H1 (cell line): ENCODE results near the gene GPC6. TPM values are rescaled to one million over a fixed set of nuclear protein-coding genes. Genes with fewer than 3 reads are reported as not detected.

Experiments
- CTCF ChIA-PET: fragments of 300-600 bp; sonication (Branson Sonifier 250); formaldehyde crosslinking; loops from one replicate; lab custom pipeline; 2021; ENCODE audit not compliant: partially characterized antibody; lab: Charles Lee
- POLR2A ChIA-PET: fragments of 300-600 bp; sonication (Branson Sonifier 250); formaldehyde crosslinking; loops from one replicate; lab custom pipeline; 2021; ENCODE audit warnings: inconsistent platforms; ENCODE audit not compliant: partially characterized antibody; lab: Charles Lee
- DNase-seq, 2 experiments: peaks; one replicate each; pipeline versions ENCODE4 v3.0.0 to v3.0.0-alpha.2; 2010 to 2022; ENCODE audit warnings: low spot score in 2 of 2, low read depth in 1 of 2, mixed read lengths in 1 of 2
- FAIRE-seq: peaks from 2 replicates; lab custom pipeline; 2011; peaks lifted over from hg19 to GRCh38; lab: Jason Lieb, UNC
- H2AFZ ChIP-seq: 2 replicates; pipeline ENCODE4 v1.8.1; 2012; ENCODE audit warnings: low read length, inconsistent platforms
- H2AK5ac ChIP-seq: 2 replicates; pipeline ENCODE4 v1.6.1; 2013; ENCODE audit warnings: low read depth, low read length
- H2BK120ac ChIP-seq: replicated peaks from 2 replicates; pipeline ENCODE3; 2013; ENCODE audit warnings: low read depth, low read length, inconsistent platforms
- H2BK12ac ChIP-seq: 2 replicates; pipeline ENCODE4 v1.6.1; 2013; ENCODE audit warnings: low read depth, low read length
- H2BK15ac ChIP-seq: 2 replicates; pipeline ENCODE4 v1.6.1; 2013; ENCODE audit warnings: low read length
- H2BK20ac ChIP-seq: 2 replicates; pipeline ENCODE4 v1.6.1; 2013; ENCODE audit warnings: low read length
- H2BK5ac ChIP-seq: 2 replicates; pipeline ENCODE4 v1.6.1; 2013; ENCODE audit warnings: low read depth, low read length
- H3K14ac ChIP-seq: 2 replicates; pipeline ENCODE4 v1.6.1; 2013; ENCODE audit warnings: inconsistent platforms; ENCODE audit not compliant: insufficient read length
- H3K18ac ChIP-seq: 2 replicates; pipeline ENCODE4 v1.6.1; 2013; ENCODE audit warnings: low read length; ENCODE audit errors: extremely low read depth
- H3K23ac ChIP-seq: 2 replicates; pipeline ENCODE4 v1.6.1; 2013; ENCODE audit warnings: inconsistent platforms; ENCODE audit not compliant: insufficient read length
- H3K23me2 ChIP-seq: 2 replicates; pipeline ENCODE4 v1.6.1; 2013; ENCODE audit warnings: low read depth, low read length
- H3K27ac ChIP-seq: 2 replicates; pipeline ENCODE4 v1.6.1; 2011; ENCODE audit warnings: low read depth, low read length, inconsistent platforms
- H3K27me3 ChIP-seq, 4 experiments: replicated peaks in 1 of 4; 1 replicate in 1 of 4; 2 replicates in 3 of 4; pipeline versions ENCODE4 v1.6.1 to v1.8.1; 2011 to 2013; ENCODE audit warnings: low read length in 3 of 4, mild to moderate bottlenecking in 3 of 4, inconsistent platforms in 2 of 4, mixed read lengths in 2 of 4, moderate library complexity in 1 of 4; ENCODE audit not compliant: control insufficient read depth in 3 of 4, insufficient read depth in 3 of 4; ENCODE audit errors: extremely low read depth in 1 of 4
- H3K36me3 ChIP-seq, 4 experiments: 2 replicates each; pipeline versions ENCODE4 v1.6.1 to v1.8.1; 2011 to 2013; ENCODE audit warnings: mild to moderate bottlenecking in 4 of 4, low read length in 3 of 4, moderate library complexity in 2 of 4, control low read depth in 1 of 4, inconsistent platforms in 1 of 4; ENCODE audit not compliant: insufficient read depth in 4 of 4, control insufficient read depth in 2 of 4
- H3K4ac ChIP-seq: replicated peaks from 2 replicates; pipeline ENCODE3; 2013; ENCODE audit warnings: low read length, low read depth, mixed read lengths, inconsistent platforms; ENCODE audit not compliant: insufficient read length
- H3K4me1 ChIP-seq, 4 experiments: replicated peaks in 1 of 4; 1 replicate in 1 of 4; 2 replicates in 3 of 4; pipeline versions ENCODE4 v1.6.1 to v1.8.1; 2011 to 2013; ENCODE audit warnings: low read length in 3 of 4, inconsistent platforms in 2 of 4, mixed read lengths in 1 of 4; ENCODE audit not compliant: insufficient read depth in 4 of 4, control insufficient read depth in 3 of 4
- H3K4me2 ChIP-seq, 2 experiments: 2 replicates each; pipeline versions ENCODE4 v1.6.1 to v1.8.1; 2011 to 2013; ENCODE audit warnings: low read depth in 2 of 2, low read length in 2 of 2, control low read depth in 1 of 2, inconsistent platforms in 1 of 2, mild to moderate bottlenecking in 1 of 2; ENCODE audit not compliant: insufficient read depth in 1 of 2
- H3K4me3 ChIP-seq, 4 experiments: fragments of 200-600, 300-600 bp in 1 of 4; sonication (generic), shearing (Covaris generic), sonication (Bioruptor Twin) in 1 of 4; 2 replicates each; pipeline versions ENCODE4 v1.5.1 to v1.8.1; 2011 to 2016; ENCODE audit warnings: low read length in 4 of 4, low read depth in 3 of 4, control low read depth in 2 of 4, inconsistent platforms in 2 of 4, mild to moderate bottlenecking in 2 of 4, mixed read lengths in 1 of 4, moderate library complexity in 1 of 4; ENCODE audit not compliant: insufficient read depth in 2 of 4; ENCODE audit errors: extremely low read depth in 1 of 4
- H3K56ac ChIP-seq: replicated peaks from 2 replicates; pipeline ENCODE3; 2013; ENCODE audit warnings: low read depth, mild to moderate bottlenecking, mixed read lengths, low read length, inconsistent platforms; ENCODE audit not compliant: insufficient read length
- H3K79me1 ChIP-seq: 2 replicates; pipeline ENCODE4 v1.6.1; 2013; ENCODE audit warnings: low read depth, low read length, control low read depth
- H3K79me2 ChIP-seq, 2 experiments: 2 replicates each; pipeline versions ENCODE4 v1.6.1 to v1.8.1; 2012 to 2013; ENCODE audit warnings: low read length in 2 of 2, mild to moderate bottlenecking in 2 of 2, inconsistent platforms in 1 of 2; ENCODE audit not compliant: insufficient read depth in 2 of 2, control insufficient read depth in 1 of 2
- H3K9ac ChIP-seq, 4 experiments: replicated peaks in 1 of 4; 1 replicate in 1 of 4; 2 replicates in 3 of 4; pipeline versions ENCODE4 v1.6.1 to v1.8.1; 2011 to 2013; ENCODE audit warnings: low read depth in 3 of 4, low read length in 3 of 4, control low read depth in 2 of 4, mild to moderate bottlenecking in 2 of 4, moderate library complexity in 2 of 4, inconsistent platforms in 1 of 4; ENCODE audit errors: extremely low read depth in 1 of 4
- H3K9me3 ChIP-seq, 2 experiments: 2 replicates each; pipeline versions ENCODE4 v1.6.1 to v1.8.1; 2012 to 2013; ENCODE audit warnings: mild to moderate bottlenecking in 2 of 2, moderate library complexity in 2 of 2, control low read depth in 1 of 2, inconsistent platforms in 1 of 2, low read depth in 1 of 2, low read length in 1 of 2, mixed read lengths in 1 of 2; ENCODE audit not compliant: insufficient read depth in 2 of 2
- H4K20me1 ChIP-seq, 2 experiments: replicated peaks in 1 of 2; 2 replicates each; pipeline versions ENCODE3 to v1.8.1; 2011 to 2013; ENCODE audit warnings: inconsistent platforms in 2 of 2, low read length in 2 of 2, mild to moderate bottlenecking in 1 of 2; ENCODE audit not compliant: insufficient read depth in 2 of 2, control insufficient read depth in 1 of 2
- H4K5ac ChIP-seq: 2 replicates; pipeline ENCODE4 v1.6.1; 2013; ENCODE audit warnings: low read length, low read depth, mixed read lengths, inconsistent platforms; ENCODE audit not compliant: insufficient read length
- H4K8ac ChIP-seq: 2 replicates; pipeline ENCODE4 v1.8.0; 2013; ENCODE audit warnings: mild to moderate bottlenecking, moderate library complexity, low read length, inconsistent platforms; ENCODE audit not compliant: insufficient read depth; ENCODE audit errors: extremely low read depth
- H4K91ac ChIP-seq: replicated peaks from 2 replicates; pipeline ENCODE3; 2013; ENCODE audit warnings: low read length, mixed read lengths, inconsistent platforms; ENCODE audit not compliant: insufficient read length
- ASH2L ChIP-seq: fragments of 200-600, 300-600 bp; sonication (generic); IDR thresholded peaks from one replicate; pipeline ENCODE4 v1.7.1; 2017; ENCODE audit warnings: low read length
- ATF2 ChIP-seq: IDR thresholded peaks from 2 replicates; pipeline ENCODE4 v1.6.1; 2012; ENCODE audit warnings: low read length, inconsistent platforms
- CHD1 ChIP-seq: IDR thresholded peaks from 2 replicates; pipeline ENCODE4 v1.6.1; 2012; ENCODE audit warnings: low read depth, low read length, improper control_type of control experiment
- CREB1 ChIP-seq: IDR thresholded peaks from 2 replicates; pipeline ENCODE4 v1.6.1; 2012; ENCODE audit warnings: inconsistent platforms
- EZH2 ChIP-seq: fragments of 200-600 bp; sonication (generic); IDR thresholded peaks from 2 replicates; pipeline ENCODE4 v1.7.1; 2012; ENCODE audit warnings: low read depth, mild to moderate bottlenecking, moderate library complexity, low read length, inconsistent platforms; ENCODE audit not compliant: severe bottlenecking
- GABPA ChIP-seq: IDR thresholded peaks from 2 replicates; pipeline ENCODE4 v1.6.1; 2011; ENCODE audit warnings: mild to moderate bottlenecking, low read length, moderate library complexity, borderline replicate concordance; ENCODE audit not compliant: insufficient read depth
- KDM4A ChIP-seq: IDR thresholded peaks from one replicate; pipeline ENCODE4 v1.7.1; 2012; ENCODE audit warnings: low read depth, mild to moderate bottlenecking, moderate library complexity, low read length, inconsistent platforms; ENCODE audit not compliant: severe bottlenecking
- MAFK ChIP-seq: IDR thresholded peaks from 2 replicates; pipeline ENCODE4 v1.6.1; 2012; ENCODE audit warnings: low read depth, mild to moderate bottlenecking, improper control_type of control experiment, low read length
- POLR2A ChIP-seq, 2 experiments: IDR thresholded peaks; 1 replicate in 1 of 2; 2 replicates in 1 of 2; pipeline ENCODE4 v1.6.1; 2011; ENCODE audit warnings: low read depth in 2 of 2, low read length in 2 of 2, mild to moderate bottlenecking in 2 of 2; ENCODE audit errors: control extremely low read depth in 1 of 2
- SP2 ChIP-seq: IDR thresholded peaks from 2 replicates; pipeline ENCODE4 v1.6.1; 2012; ENCODE audit warnings: mild to moderate bottlenecking, low read length, inconsistent platforms
- TAF1 ChIP-seq: IDR thresholded peaks from 2 replicates; pipeline ENCODE4 v1.6.1; 2011; ENCODE audit warnings: mild to moderate bottlenecking, low read depth, low read length
- TAF7 ChIP-seq: optimal IDR thresholded peaks from 2 replicates; pipeline ENCODE3; 2011; ENCODE audit warnings: low read depth, mild to moderate bottlenecking, inconsistent platforms, low read length, moderate library complexity, borderline replicate concordance
- YY1 ChIP-seq: IDR thresholded peaks from 2 replicates; pipeline ENCODE4 v1.6.1; 2011; ENCODE audit warnings: low read depth, mild to moderate bottlenecking, low read length
- WGBS, 2 experiments: shearing (Covaris generic) in 1 of 2; methylation state at CpG; one replicate each; pipeline versions ENCODE4 v1.1.6 to v1.1.7; 2013 to 2015; ENCODE audit warnings: low lambda C conversion rate in 2 of 2, mixed read lengths in 2 of 2, inconsistent platforms in 1 of 2, low coverage in 1 of 2, missing lambda C conversion rate in 1 of 2; ENCODE audit not compliant: insufficient replicate concordance in 2 of 2, insufficient coverage in 1 of 2, insufficient read length in 1 of 2; ENCODE audit errors: extremely low coverage in 1 of 2, missing lambda C conversion rate in 1 of 2; 5-methylcytosine and 5-hydroxymethylcytosine counted together
- polyA plus RNA-seq, 7 experiments: library from polyadenylated mRNA; depleted of rRNA in 3 of 7; stranded (reverse) in 5 of 7; unstranded in 2 of 7; fragments of >200 nt in 5 of 7; fragments of 200-250 nt in 2 of 7; gene quantifications; 1 replicate in 5 of 7; 2 replicates in 1 of 7; 4 replicates in 1 of 7; pipeline versions ENCODE4 v1.2.1 to v1.2.3, GENCODE V29; 2011 to 2013; ENCODE audit warnings: missing spikeins in 2 of 7, mixed read lengths in 2 of 7
- total RNA-seq: library from RNA; stranded (reverse); fragmentation: NEBNext Ultra II Directional; extraction: Animal tissue kit (Norgen Biotek cat#: 25700); gene quantifications from 2 replicates; pipeline ENCODE4 v1.2.1, GENCODE V29; 2021

Gene GPC6
- total and polyA plus RNA-seq, 2 of the 8 experiments (the other 6 are each of a cell fraction or from before 2014, with no cell fraction given), result 5.4 to 12.0 TPM

- ChIA-PET POLR2A (no interaction called here), CTCF (no interaction called here)
- Histone ChIP-seq H3K4me2 (no peak overlapping the region), H2BK15ac (no peak overlapping the region), H3K79me1 (no peaks in the 10 kb centered on the region), H4K91ac (no peak overlapping the region), H3K14ac (no peak overlapping the region), H2AK5ac (no peak overlapping the region), H3K9me3 (no peaks in the 10 kb centered on the region), H2BK120ac (no peak overlapping the region), H3K9ac (no peak overlapping the region), H3K4me3 (no peak overlapping the region), H3K56ac (no peak overlapping the region), H3K79me2 (no peaks in the 10 kb centered on the region), H4K5ac (no peak overlapping the region), H3K23me2 (no peaks in the 10 kb centered on the region), H3K23ac (no peak overlapping the region), H2BK20ac (no peak overlapping the region), H3K27me3 (no peaks in the 10 kb centered on the region; a peak in 1 of 7 replicates), H2BK12ac (no peak overlapping the region), H2BK5ac (no peak overlapping the region), H3K36me3 (no peaks in the 10 kb centered on the region), H4K8ac (no peak overlapping the region), H3K4me1 (no peaks in the 10 kb centered on the region), H3K4ac (no peak overlapping the region), H4K20me1 (no peaks in the 10 kb centered on the region), H3K27ac (no peak overlapping the region), H2AFZ (no peak overlapping the region), H3K18ac (no peak overlapping the region)
- DNase-seq (no peak), FAIRE-seq (no peak)
- 83% methylated on average over 5 of the region's 5 CpGs; no CpG with 5 or more reads in 1 of the 2 experiments for WGBS, 2 experiments
- TF ChIP-seq YY1, result no peak
- no peak for TF ChIP-seq ATF2
- no peak for TF ChIP-seq KDM4A
- TF ChIP-seq TAF7, result no peak
- TF ChIP-seq SP2, result no peak
- TF ChIP-seq POLR2A (IDR thresholded peaks at IDR 0.05; ENCODE audit: control extremely low read depth in 1 of 2, low read depth in 2 of 2, low read length in 2 of 2), result no peak
- TF ChIP-seq CHD1, result no peak
- no peak for TF ChIP-seq CREB1
- TF ChIP-seq ASH2L, result no peak
- TF ChIP-seq EZH2, result no peak
- TF ChIP-seq MAFK, result no peak
- TF ChIP-seq GABPA, result no peak
- no peak for TF ChIP-seq TAF1
Measured at GRCh38 chr13:94233401-94233800, 1006.8 kb downstream of the GPC6 start.
